HEK293 (cell line): ENCODE measurements around the gene CHMP1B.

Experiments used
- CTCF ChIA-PET: fragments of 350-600 bp; formaldehyde crosslinking; extraction: SDS; loops from one replicate; lab custom pipeline; 2021; ENCODE audit warnings: antibody characterized with exemption; lab: Yijun Ruan, JAX
- POLR2A ChIA-PET: fragments of 300-600 bp; formaldehyde crosslinking; extraction: SDS; loops from one replicate; lab custom pipeline; 2020; ENCODE audit warnings: antibody characterized with exemption, inconsistent platforms; lab: Yijun Ruan, JAX
- H3K27ac ChIP-seq: fragments of 200-500 bp; sonication (Bioruptor generic); 2 replicates; pipeline ENCODE4 v1.5.1; 2014; ENCODE audit warnings: low read depth, low read length, control low read depth, inconsistent platforms; ENCODE audit errors: extremely low read depth
- H3K36me3 ChIP-seq, 2 experiments: fragments of 200-500 bp in 1 of 2; sonication (Bioruptor generic) in 1 of 2; 1 replicate in 1 of 2; 2 replicates in 1 of 2; pipeline ENCODE4 v1.5.1; 2014 to 2017; ENCODE audit warnings: inconsistent platforms in 2 of 2, low read length in 2 of 2; ENCODE audit not compliant: control insufficient read depth in 2 of 2, insufficient read depth in 1 of 2
- H3K4me1 ChIP-seq: fragments of 200-500 bp; sonication (Bioruptor generic); 2 replicates; pipeline ENCODE4 v1.5.1; 2014; ENCODE audit warnings: mild to moderate bottlenecking, low read length, inconsistent platforms; ENCODE audit not compliant: control insufficient read depth, insufficient read depth
- H3K4me3 ChIP-seq: 2 replicates; pipeline ENCODE4 v1.5.1; 2011; ENCODE audit warnings: low read depth, mild to moderate bottlenecking, control low read depth, low read length, moderate library complexity
- H3K9me3 ChIP-seq: fragments of 200-500 bp; sonication (Bioruptor generic); 2 replicates; pipeline ENCODE4 v1.5.1; 2014; ENCODE audit warnings: low read depth, low read length, inconsistent platforms; ENCODE audit not compliant: control insufficient read depth, insufficient read depth
- EGR2 ChIP-seq: fragments of 450-650 bp; formaldehyde crosslinking; IDR thresholded peaks from 2 replicates; pipeline ENCODE4 v1.5.1; 2016; ENCODE audit warnings: low read depth, missing biosample characterization, missing genetic modification characterization
- GLI2 ChIP-seq: fragments of 450-650 bp; formaldehyde crosslinking; IDR thresholded peaks from 2 replicates; pipeline ENCODE4; 2017; ENCODE audit warnings: missing biosample characterization, missing genetic modification characterization, low read depth, borderline replicate concordance
- GLIS1 ChIP-seq: fragments of 450-650 bp; formaldehyde crosslinking; IDR thresholded peaks from 2 replicates; pipeline ENCODE4 v1.5.1; 2016; ENCODE audit warnings: missing biosample characterization, missing genetic modification characterization
- HOXD13 ChIP-seq: sonication (generic); formaldehyde crosslinking; IDR thresholded peaks from 2 replicates; pipeline ENCODE4 v1.8.0; 2022; ENCODE audit warnings: missing genetic modification reagents, borderline replicate concordance
- KLF10 ChIP-seq: fragments of 450-650 bp; IDR thresholded peaks from 2 replicates; pipeline ENCODE4 v1.5.1; 2018; ENCODE audit warnings: missing biosample characterization, mild to moderate bottlenecking, missing genetic modification characterization
- MEIS1 ChIP-seq: sonication (generic); formaldehyde crosslinking; IDR thresholded peaks from 2 replicates; pipeline ENCODE4 v1.8.1; 2022; ENCODE audit warnings: missing genetic modification reagents, mild to moderate bottlenecking, borderline replicate concordance
- RBAK ChIP-seq: fragments of 450-650 bp; formaldehyde crosslinking; IDR thresholded peaks from 2 replicates; pipeline ENCODE4 v1.5.1; 2016; ENCODE audit warnings: missing biosample characterization, missing genetic modification characterization
- YY2 ChIP-seq: fragments of 450-650 bp; formaldehyde crosslinking; IDR thresholded peaks from 2 replicates; pipeline ENCODE4 v1.5.1; 2016; ENCODE audit warnings: missing biosample characterization, missing genetic modification characterization
- ZBTB17 ChIP-seq: fragments of 450-650 bp; formaldehyde crosslinking; IDR thresholded peaks from 2 replicates; pipeline ENCODE4 v1.5.1; 2016; ENCODE audit warnings: missing biosample characterization, missing genetic modification characterization
- ZBTB48 ChIP-seq: fragments of 450-650 bp; formaldehyde crosslinking; IDR thresholded peaks from 2 replicates; pipeline ENCODE4 v1.5.1; 2016; ENCODE audit warnings: missing biosample characterization, missing genetic modification characterization
- ZBTB8A ChIP-seq: fragments of 450-650 bp; formaldehyde crosslinking; IDR thresholded peaks from 2 replicates; pipeline ENCODE4 v1.5.1; 2016; ENCODE audit warnings: missing biosample characterization, missing genetic modification characterization
- ZFP3 ChIP-seq: fragments of 450-650 bp; formaldehyde crosslinking; IDR thresholded peaks from 2 replicates; pipeline ENCODE4 v1.5.1; 2016; ENCODE audit warnings: low read depth, missing biosample characterization, missing genetic modification characterization
- ZNF121 ChIP-seq: fragments of 450-650 bp; formaldehyde crosslinking; IDR thresholded peaks from 2 replicates; pipeline ENCODE4 v1.5.1; 2016; ENCODE audit warnings: missing biosample characterization, missing genetic modification characterization
- ZNF16 ChIP-seq: fragments of 450-650 bp; formaldehyde crosslinking; IDR thresholded peaks from 2 replicates; pipeline ENCODE4 v1.5.1; 2016; ENCODE audit warnings: low read depth, missing biosample characterization, missing genetic modification characterization
- ZNF2 ChIP-seq: fragments of 450-650 bp; formaldehyde crosslinking; IDR thresholded peaks from 2 replicates; pipeline ENCODE4 v1.5.1; 2016; ENCODE audit warnings: missing biosample characterization, missing genetic modification characterization
- ZNF223 ChIP-seq: fragments of 450-650 bp; formaldehyde crosslinking; IDR thresholded peaks from 2 replicates; pipeline ENCODE4 v1.5.1; 2016; ENCODE audit warnings: missing biosample characterization, missing genetic modification characterization
- ZNF302 ChIP-seq: fragments of 450-650 bp; formaldehyde crosslinking; IDR thresholded peaks from 2 replicates; pipeline ENCODE4 v1.5.1; 2016; ENCODE audit warnings: missing biosample characterization, missing genetic modification characterization, low read depth
- ZNF324 ChIP-seq: fragments of 450-650 bp; formaldehyde crosslinking; IDR thresholded peaks from 2 replicates; pipeline ENCODE4 v1.5.1; 2016; ENCODE audit warnings: missing biosample characterization, missing genetic modification characterization
- ZNF341 ChIP-seq: fragments of 450-650 bp; formaldehyde crosslinking; IDR thresholded peaks from 2 replicates; pipeline ENCODE4; 2016; ENCODE audit warnings: low read depth, missing biosample characterization, missing genetic modification characterization
- ZNF362 ChIP-seq: fragments of 450-650 bp; formaldehyde crosslinking; IDR thresholded peaks from 2 replicates; pipeline ENCODE4 v1.5.1; 2016; ENCODE audit warnings: missing biosample characterization, missing genetic modification characterization
- ZNF624 ChIP-seq: fragments of 450-650 bp; formaldehyde crosslinking; IDR thresholded peaks from 2 replicates; pipeline ENCODE4 v1.5.1; 2017; ENCODE audit warnings: missing biosample characterization, missing genetic modification characterization
- ZNF654 ChIP-seq: fragments of 450-650 bp; formaldehyde crosslinking; IDR thresholded peaks from 2 replicates; pipeline ENCODE4 v1.5.1; 2016; ENCODE audit warnings: low read depth, missing biosample characterization, missing genetic modification characterization
- ZNF658 ChIP-seq: fragments of 450-650 bp; formaldehyde crosslinking; IDR thresholded peaks from 2 replicates; pipeline ENCODE4; 2016; ENCODE audit warnings: missing biosample characterization, missing genetic modification characterization
- ZNF660 ChIP-seq: fragments of 450-650 bp; IDR thresholded peaks from 2 replicates; pipeline ENCODE4 v1.5.1; 2018; ENCODE audit warnings: missing biosample characterization, mild to moderate bottlenecking, missing genetic modification characterization
- ZNF677 ChIP-seq: fragments of 450-650 bp; IDR thresholded peaks from 2 replicates; pipeline ENCODE4 v1.5.0; 2018; ENCODE audit warnings: missing biosample characterization, mild to moderate bottlenecking, missing genetic modification characterization, moderate library complexity
- ZSCAN30 ChIP-seq: fragments of 450-650 bp; IDR thresholded peaks from 2 replicates; pipeline ENCODE4 v1.5.1; 2018; ENCODE audit warnings: missing biosample characterization, mild to moderate bottlenecking, missing genetic modification characterization, moderate library complexity
- TF ChIP-seq, protein P1 (sequence below): fragments of 450-650 bp; formaldehyde crosslinking; IDR thresholded peaks from 2 replicates; pipeline ENCODE4 v1.5.1; 2017; ENCODE audit warnings: missing biosample characterization, missing genetic modification characterization
- TF ChIP-seq, protein P2 (sequence below): fragments of 450-650 bp; formaldehyde crosslinking; IDR thresholded peaks from 2 replicates; pipeline ENCODE4 v1.5.1; 2016; ENCODE audit warnings: missing biosample characterization, missing genetic modification characterization
- TF ChIP-seq, protein P3 (sequence below): fragments of 450-650 bp; formaldehyde crosslinking; IDR thresholded peaks from 2 replicates; pipeline ENCODE4 v1.5.1; 2016; ENCODE audit warnings: missing biosample characterization, missing genetic modification characterization
- TF ChIP-seq, protein P4 (sequence below): fragments of 450-650 bp; formaldehyde crosslinking; IDR thresholded peaks from 2 replicates; pipeline ENCODE4 v1.5.1; 2016; ENCODE audit warnings: missing biosample characterization, missing genetic modification characterization

Gene CHMP1B

GRCh38 chr18:11826836-11827235 lies 24.4 kb upstream of the CHMP1B start:
- Histone ChIP-seq H3K4me1 (no peaks in the 10 kb centered on the region), H3K4me3 (no peak overlapping the region)
- ChIA-PET POLR2A (interaction anchor here (0.9 kb wide), 1 partner anchor 90 kb away, joined by 3 read pairs; no protein-coding TSS in a partner anchor), CTCF (interaction anchor here (0.6 to 1.9 kb wide), 3 partner anchors 110 to 202 kb away, joined by 3 to 5 read pairs (median 3); no protein-coding TSS in a partner anchor)
- no peak for TF ChIP-seq ZBTB48
- no peak for TF ChIP-seq ZNF341 (tag by site-specific recombination)
- TF ChIP-seq YY2 (tag by site-specific recombination) = no peak
- TF ChIP-seq ZNF324 (tag by site-specific recombination) = no peak
- TF ChIP-seq ZNF677 (tag by site-specific recombination) = no peak
- no peak for TF ChIP-seq MEIS1 (CRISPR knock-in tag)
- no peak for TF ChIP-seq ZNF302 (tag by site-specific recombination)
- no peak for TF ChIP-seq ZNF2 (tag by site-specific recombination)
- TF ChIP-seq ZNF624 (tag by site-specific recombination) = no peak
- TF ChIP-seq, protein P1, sequence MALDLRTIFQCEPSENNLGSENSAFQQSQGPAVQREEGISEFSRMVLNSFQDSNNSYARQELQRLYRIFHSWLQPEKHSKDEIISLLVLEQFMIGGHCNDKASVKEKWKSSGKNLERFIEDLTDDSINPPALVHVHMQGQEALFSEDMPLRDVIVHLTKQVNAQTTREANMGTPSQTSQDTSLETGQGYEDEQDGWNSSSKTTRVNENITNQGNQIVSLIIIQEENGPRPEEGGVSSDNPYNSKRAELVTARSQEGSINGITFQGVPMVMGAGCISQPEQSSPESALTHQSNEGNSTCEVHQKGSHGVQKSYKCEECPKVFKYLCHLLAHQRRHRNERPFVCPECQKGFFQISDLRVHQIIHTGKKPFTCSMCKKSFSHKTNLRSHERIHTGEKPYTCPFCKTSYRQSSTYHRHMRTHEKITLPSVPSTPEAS (tag by site-specific recombination) = no peak
- no peak for TF ChIP-seq ZBTB17 (tag by site-specific recombination)
- no peak for TF ChIP-seq ZFP3 (tag by site-specific recombination)
- no peak for TF ChIP-seq KLF10
- TF ChIP-seq ZNF654 (tag by site-specific recombination) = no peak
- TF ChIP-seq GLI2 (tag by site-specific recombination) = no peak
- no peak for TF ChIP-seq ZNF121 (tag by site-specific recombination)
- no peak for TF ChIP-seq RBAK (tag by site-specific recombination)
- TF ChIP-seq ZNF16 (tag by site-specific recombination) = no peak
- TF ChIP-seq ZNF223 = no peak
- TF ChIP-seq, all 188 proteins: peak for 0
- Histone ChIP-seq H3K9me3 (no peaks in the 10 kb centered on the region), H3K36me3 (no peaks in the 10 kb centered on the region), H3K27ac (no peak overlapping the region)

GRCh38 chr18:11828786-11829432 lies 22.3 kb upstream of the CHMP1B start:
- Histone ChIP-seq H3K36me3 (no peaks in the 10 kb centered on the region), H3K9me3 (no peaks in the 10 kb centered on the region), H3K4me1 (no peaks in the 10 kb centered on the region), H3K4me3 (no peak overlapping the region), H3K27ac (no peak overlapping the region)
- CTCF ChIA-PET = interaction anchor here (0.6 to 1.0 kb wide), 3 partner anchors 96 to 419 kb away, joined by 4 to 6 read pairs (median 5); no protein-coding TSS in a partner anchor
- POLR2A ChIA-PET = no interaction called here
- TF ChIP-seq, protein P2, sequence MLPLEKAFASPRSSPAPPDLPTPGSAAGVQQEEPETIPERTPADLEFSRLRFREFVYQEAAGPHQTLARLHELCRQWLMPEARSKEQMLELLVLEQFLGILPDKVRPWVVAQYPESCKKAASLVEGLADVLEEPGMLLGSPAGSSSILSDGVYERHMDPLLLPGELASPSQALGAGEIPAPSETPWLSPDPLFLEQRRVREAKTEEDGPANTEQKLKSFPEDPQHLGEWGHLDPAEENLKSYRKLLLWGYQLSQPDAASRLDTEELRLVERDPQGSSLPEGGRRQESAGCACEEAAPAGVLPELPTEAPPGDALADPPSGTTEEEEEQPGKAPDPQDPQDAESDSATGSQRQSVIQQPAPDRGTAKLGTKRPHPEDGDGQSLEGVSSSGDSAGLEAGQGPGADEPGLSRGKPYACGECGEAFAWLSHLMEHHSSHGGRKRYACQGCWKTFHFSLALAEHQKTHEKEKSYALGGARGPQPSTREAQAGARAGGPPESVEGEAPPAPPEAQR (tag by site-specific recombination) = no peak
- TF ChIP-seq HOXD13 = no peak
- no peak for TF ChIP-seq ZBTB8A (tag by site-specific recombination)
- no peak for TF ChIP-seq ZNF362
- TF ChIP-seq ZSCAN30 (tag by site-specific recombination) = no peak
- TF ChIP-seq ZNF660 (tag by site-specific recombination) = no peak
- no peak for TF ChIP-seq ZNF2 (tag by site-specific recombination)
- TF ChIP-seq EGR2 (tag by site-specific recombination) = no peak
- TF ChIP-seq, protein P3, sequence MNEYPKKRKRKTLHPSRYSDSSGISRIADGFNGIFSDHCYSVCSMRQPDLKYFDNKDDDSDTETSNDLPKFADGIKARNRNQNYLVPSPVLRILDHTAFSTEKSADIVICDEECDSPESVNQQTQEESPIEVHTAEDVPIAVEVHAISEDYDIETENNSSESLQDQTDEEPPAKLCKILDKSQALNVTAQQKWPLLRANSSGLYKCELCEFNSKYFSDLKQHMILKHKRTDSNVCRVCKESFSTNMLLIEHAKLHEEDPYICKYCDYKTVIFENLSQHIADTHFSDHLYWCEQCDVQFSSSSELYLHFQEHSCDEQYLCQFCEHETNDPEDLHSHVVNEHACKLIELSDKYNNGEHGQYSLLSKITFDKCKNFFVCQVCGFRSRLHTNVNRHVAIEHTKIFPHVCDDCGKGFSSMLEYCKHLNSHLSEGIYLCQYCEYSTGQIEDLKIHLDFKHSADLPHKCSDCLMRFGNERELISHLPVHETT (tag by site-specific recombination) = no peak
- TF ChIP-seq, protein P4, sequence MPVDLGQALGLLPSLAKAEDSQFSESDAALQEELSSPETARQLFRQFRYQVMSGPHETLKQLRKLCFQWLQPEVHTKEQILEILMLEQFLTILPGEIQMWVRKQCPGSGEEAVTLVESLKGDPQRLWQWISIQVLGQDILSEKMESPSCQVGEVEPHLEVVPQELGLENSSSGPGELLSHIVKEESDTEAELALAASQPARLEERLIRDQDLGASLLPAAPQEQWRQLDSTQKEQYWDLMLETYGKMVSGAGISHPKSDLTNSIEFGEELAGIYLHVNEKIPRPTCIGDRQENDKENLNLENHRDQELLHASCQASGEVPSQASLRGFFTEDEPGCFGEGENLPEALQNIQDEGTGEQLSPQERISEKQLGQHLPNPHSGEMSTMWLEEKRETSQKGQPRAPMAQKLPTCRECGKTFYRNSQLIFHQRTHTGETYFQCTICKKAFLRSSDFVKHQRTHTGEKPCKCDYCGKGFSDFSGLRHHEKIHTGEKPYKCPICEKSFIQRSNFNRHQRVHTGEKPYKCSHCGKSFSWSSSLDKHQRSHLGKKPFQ = no peak
- TF ChIP-seq ZNF658 (tag by site-specific recombination) = no peak
- no peak for TF ChIP-seq GLIS1 (tag by site-specific recombination)
